ENCODE results near the gene ARHGAP1. TPM values are rescaled to one million over a fixed set of nuclear protein-coding genes. Genes with fewer than 3 reads are reported as not detected.
A peak's percentile ranks its signal among the peaks of the same experiment; 100 is the strongest.

The ARHGAP1 gene
- total and polyA plus RNA-seq, 2 of the 13 experiments (the other 11 are each of a cell fraction or from before 2014, with no cell fraction given), result 18.6 to 30.3 TPM

DNA sequence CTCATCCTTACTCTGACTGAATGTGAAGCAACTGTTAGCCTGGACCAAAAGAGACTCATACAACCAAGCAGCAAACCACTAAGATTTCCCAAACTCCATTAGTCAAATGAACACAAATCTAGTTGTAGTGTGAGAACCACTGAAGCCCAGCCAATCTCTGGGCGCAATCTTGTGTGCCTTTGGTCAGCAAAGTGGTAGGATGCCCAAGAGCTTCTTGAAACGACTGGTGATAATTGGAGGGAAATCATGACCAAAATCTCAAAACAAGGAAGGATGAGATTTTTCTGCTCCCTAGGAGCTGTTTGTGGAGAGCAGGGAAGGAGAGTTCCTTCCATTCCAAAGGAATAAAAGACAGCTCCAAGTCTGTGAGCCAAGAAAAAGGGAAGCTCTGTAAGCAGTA is 42.6 kb upstream of the ARHGAP1 start (continued):
- TF ChIP-seq DNMT3B (CRISPR knock-in tag; conservative IDR thresholded peaks at IDR 0.05) (no peak), ZBTB37 (CRISPR knock-in tag; IDR thresholded peaks at IDR 0.05) (no peak), MBD4 (IDR thresholded peaks at IDR 0.05; ENCODE audit: borderline replicate concordance, low read length) (0 out of 2 replicates have a peak, but pooled peaks have one; percentile 37), ZNF441 (CRISPR knock-in tag; IDR thresholded peaks at IDR 0.05; ENCODE audit: borderline replicate concordance) (no peak), POLR2AphosphoS5 (IDR thresholded peaks at IDR 0.05; ENCODE audit: low read depth, low read length) (0 out of 2 replicates have a peak, but pooled peaks have one; percentile 39), NR3C1 (CRISPR knock-in tag; IDR thresholded peaks at IDR 0.05) (no peak), IRX3 (CRISPR knock-in tag; IDR thresholded peaks at IDR 0.05; ENCODE audit: borderline replicate concordance, low read depth) (no peak), EEA1 (CRISPR knock-in tag; IDR thresholded peaks at IDR 0.05; ENCODE audit: borderline replicate concordance) (no peak), IRF2 (CRISPR knock-in tag; IDR thresholded peaks at IDR 0.05) (no peak), ATF3 (CRISPR knock-in tag; IDR thresholded peaks at IDR 0.05) (no peak), POLR2G (IDR thresholded peaks at IDR 0.05; ENCODE audit: low read depth, low read length) (peak; percentile 59), GATAD2A (CRISPR knock-in tag; IDR thresholded peaks at IDR 0.05) (no peak), NONO (IDR thresholded peaks at IDR 0.05) (no peak), NONO (CRISPR knock-in tag; conservative IDR thresholded peaks at IDR 0.05) (peak; percentile 28; the same call in 1 of the 2 replicates), PAF1 (CRISPR knock-in tag; IDR thresholded peaks at IDR 0.05) (peak; percentile 88), SKI (IDR thresholded peaks at IDR 0.05; ENCODE audit: partially characterized antibody) (no peak), ASH2L (IDR thresholded peaks at IDR 0.05; ENCODE audit: insufficient read length, low read depth, low read length) (no peak), FLYWCH1 (CRISPR knock-in tag; IDR thresholded peaks at IDR 0.05) (no peak), ZNF891 (CRISPR knock-in tag; IDR thresholded peaks at IDR 0.05) (no peak), ISX (CRISPR knock-in tag; conservative IDR thresholded peaks at IDR 0.05) (no peak), RXRA (CRISPR knock-in tag; IDR thresholded peaks at IDR 0.05) (no peak), ZNF616 (CRISPR knock-in tag; IDR thresholded peaks at IDR 0.05; ENCODE audit: low read depth) (no peak)
- TF ChIP-seq, protein P1, sequence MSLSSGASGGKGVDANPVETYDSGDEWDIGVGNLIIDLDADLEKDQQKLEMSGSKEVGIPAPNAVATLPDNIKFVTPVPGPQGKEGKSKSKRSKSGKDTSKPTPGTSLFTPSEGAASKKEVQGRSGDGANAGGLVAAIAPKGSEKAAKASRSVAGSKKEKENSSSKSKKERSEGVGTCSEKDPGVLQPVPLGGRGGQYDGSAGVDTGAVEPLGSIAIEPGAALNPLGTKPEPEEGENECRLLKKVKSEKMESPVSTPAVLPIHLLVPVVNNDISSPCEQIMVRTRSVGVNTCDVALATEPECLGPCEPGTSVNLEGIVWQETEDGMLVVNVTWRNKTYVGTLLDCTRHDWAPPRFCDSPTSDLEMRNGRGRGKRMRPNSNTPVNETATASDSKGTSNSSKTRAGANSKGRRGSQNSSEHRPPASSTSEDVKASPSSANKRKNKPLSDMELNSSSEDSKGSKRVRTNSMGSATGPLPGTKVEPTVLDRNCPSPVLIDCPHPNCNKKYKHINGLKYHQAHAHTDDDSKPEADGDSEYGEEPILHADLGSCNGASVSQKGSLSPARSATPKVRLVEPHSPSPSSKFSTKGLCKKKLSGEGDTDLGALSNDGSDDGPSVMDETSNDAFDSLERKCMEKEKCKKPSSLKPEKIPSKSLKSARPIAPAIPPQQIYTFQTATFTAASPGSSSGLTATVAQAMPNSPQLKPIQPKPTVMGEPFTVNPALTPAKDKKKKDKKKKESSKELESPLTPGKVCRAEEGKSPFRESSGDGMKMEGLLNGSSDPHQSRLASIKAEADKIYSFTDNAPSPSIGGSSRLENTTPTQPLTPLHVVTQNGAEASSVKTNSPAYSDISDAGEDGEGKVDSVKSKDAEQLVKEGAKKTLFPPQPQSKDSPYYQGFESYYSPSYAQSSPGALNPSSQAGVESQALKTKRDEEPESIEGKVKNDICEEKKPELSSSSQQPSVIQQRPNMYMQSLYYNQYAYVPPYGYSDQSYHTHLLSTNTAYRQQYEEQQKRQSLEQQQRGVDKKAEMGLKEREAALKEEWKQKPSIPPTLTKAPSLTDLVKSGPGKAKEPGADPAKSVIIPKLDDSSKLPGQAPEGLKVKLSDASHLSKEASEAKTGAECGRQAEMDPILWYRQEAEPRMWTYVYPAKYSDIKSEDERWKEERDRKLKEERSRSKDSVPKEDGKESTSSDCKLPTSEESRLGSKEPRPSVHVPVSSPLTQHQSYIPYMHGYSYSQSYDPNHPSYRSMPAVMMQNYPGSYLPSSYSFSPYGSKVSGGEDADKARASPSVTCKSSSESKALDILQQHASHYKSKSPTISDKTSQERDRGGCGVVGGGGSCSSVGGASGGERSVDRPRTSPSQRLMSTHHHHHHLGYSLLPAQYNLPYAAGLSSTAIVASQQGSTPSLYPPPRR (CRISPR knock-in tag; IDR thresholded peaks at IDR 0.05; ENCODE audit: borderline replicate concordance), result no peak

Data from HepG2 (cell line).